ENCODE measurements around the gene ENPP3.

ENPP3 gene

DNA sequence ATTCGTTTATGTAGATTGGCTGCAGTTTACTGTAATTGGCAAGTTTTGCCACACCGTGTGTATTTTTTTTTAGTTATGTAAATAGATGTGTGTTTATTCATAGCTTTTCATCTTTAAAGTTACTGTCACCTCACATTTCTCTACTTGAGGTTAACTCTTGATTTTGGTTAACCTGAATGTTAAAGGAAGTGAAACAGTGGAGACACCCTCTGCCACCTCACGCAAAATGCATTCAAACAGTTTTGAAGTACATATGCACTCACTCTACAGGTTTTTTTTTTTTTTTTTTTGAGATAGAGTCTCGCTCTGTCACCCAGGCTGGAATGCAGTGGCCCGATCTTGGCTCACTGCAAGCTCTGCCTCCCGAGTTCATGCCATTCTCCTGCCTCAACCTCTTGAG is 46.4 kb downstream of the ENPP3 start (continued):
- TF ChIP-seq ZNF544 (tag by site-specific recombination; IDR thresholded peaks at IDR 0.05) = no peak

DNA sequence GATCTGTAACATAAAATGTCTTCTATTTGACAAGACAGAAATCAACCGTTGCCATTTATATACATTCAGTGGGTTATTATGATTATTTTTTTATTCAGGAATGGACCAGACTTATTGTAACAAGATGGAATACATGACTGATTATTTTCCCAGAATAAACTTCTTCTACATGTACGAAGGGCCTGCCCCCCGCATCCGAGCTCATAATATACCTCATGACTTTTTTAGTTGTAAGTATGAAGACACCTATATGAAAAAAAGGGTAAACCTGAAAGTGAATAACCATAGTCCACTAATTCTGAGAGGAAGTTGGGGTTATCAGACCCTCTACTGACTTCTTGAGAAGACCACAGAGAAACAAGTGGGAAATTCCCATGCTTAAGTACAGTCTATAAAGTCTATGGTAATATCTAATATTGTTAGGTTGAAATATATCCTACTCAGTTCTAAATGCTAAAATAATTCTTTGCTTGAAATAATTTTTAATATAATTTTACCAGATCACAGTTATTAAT is 48.2 kb downstream of the ENPP3 start:
- Histone ChIP-seq H3K36me3 (ENCODE audit: control insufficient read depth in 2 of 2, insufficient read depth in 1 of 2, low read length in 2 of 2) (no peaks in the 10 kb centered on the region), H3K4me1 (ENCODE audit: control insufficient read depth, insufficient read depth, low read length) (no peaks in the 10 kb centered on the region), H3K9me3 (ENCODE audit: control insufficient read depth, insufficient read depth, low read depth, low read length) (no peaks in the 10 kb centered on the region), H3K4me3 (ENCODE audit: low read depth, low read length) (no peak overlapping the region), H3K27ac (ENCODE audit: extremely low read depth, low read depth, low read length) (no peak overlapping the region)
- ChIA-PET CTCF (interaction anchor here (0.9 to 1.9 kb wide), 3 partner anchors 10 to 238 kb away, joined by 3 to 11 read pairs (median 9); no protein-coding TSS in a partner anchor), POLR2A (no interaction called here)
- TF ChIP-seq, protein P1, sequence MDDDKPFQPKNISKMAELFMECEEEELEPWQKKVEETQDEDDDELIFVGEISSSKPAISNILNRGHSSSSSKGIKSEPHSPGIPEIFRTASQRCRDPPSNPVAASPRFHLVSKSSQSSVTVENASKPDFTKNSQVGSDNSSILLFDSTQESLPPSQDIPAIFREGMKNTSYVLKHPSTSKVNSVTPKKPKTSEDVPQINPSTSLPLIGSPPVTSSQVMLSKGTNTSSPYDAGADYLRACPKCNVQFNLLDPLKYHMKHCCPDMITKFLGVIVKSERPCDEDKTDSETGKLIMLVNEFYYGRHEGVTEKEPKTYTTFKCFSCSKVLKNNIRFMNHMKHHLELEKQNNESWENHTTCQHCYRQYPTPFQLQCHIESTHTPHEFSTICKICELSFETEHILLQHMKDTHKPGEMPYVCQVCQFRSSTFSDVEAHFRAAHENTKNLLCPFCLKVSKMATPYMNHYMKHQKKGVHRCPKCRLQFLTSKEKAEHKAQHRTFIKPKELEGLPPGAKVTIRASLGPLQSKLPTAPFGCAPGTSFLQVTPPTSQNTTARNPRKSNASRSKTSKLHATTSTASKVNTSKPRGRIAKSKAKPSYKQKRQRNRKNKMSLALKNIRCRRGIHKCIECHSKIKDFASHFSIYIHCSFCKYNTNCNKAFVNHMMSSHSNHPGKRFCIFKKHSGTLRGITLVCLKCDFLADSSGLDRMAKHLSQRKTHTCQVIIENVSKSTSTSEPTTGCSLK (tag by site-specific recombination; IDR thresholded peaks at IDR 0.05) = no peak
- TF ChIP-seq ZNF169 (tag by site-specific recombination; IDR thresholded peaks at IDR 0.05) = no peak
- no peak for TF ChIP-seq ZBTB1 (tag by site-specific recombination; IDR thresholded peaks at IDR 0.05)
- no peak for TF ChIP-seq SP7 (tag by site-specific recombination; IDR thresholded peaks at IDR 0.05)
- TF ChIP-seq, protein P2, sequence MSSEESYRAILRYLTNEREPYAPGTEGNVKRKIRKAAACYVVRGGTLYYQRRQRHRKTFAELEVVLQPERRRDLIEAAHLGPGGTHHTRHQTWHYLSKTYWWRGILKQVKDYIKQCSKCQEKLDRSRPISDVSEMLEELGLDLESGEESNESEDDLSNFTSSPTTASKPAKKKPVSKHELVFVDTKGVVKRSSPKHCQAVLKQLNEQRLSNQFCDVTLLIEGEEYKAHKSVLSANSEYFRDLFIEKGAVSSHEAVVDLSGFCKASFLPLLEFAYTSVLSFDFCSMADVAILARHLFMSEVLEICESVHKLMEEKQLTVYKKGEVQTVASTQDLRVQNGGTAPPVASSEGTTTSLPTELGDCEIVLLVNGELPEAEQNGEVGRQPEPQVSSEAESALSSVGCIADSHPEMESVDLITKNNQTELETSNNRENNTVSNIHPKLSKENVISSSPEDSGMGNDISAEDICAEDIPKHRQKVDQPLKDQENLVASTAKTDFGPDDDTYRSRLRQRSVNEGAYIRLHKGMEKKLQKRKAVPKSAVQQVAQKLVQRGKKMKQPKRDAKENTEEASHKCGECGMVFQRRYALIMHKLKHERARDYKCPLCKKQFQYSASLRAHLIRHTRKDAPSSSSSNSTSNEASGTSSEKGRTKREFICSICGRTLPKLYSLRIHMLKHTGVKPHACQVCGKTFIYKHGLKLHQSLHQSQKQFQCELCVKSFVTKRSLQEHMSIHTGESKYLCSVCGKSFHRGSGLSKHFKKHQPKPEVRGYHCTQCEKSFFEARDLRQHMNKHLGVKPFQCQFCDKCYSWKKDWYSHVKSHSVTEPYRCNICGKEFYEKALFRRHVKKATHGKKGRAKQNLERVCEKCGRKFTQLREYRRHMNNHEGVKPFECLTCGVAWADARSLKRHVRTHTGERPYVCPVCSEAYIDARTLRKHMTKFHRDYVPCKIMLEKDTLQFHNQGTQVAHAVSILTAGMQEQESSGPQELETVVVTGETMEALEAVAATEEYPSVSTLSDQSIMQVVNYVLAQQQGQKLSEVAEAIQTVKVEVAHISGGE (tag by site-specific recombination; conservative IDR thresholded peaks at IDR 0.05; ENCODE audit: low read depth) = no peak
- TF ChIP-seq ZNF423 (tag by site-specific recombination; IDR thresholded peaks at IDR 0.05) = no peak
- TF ChIP-seq ZBTB8A (tag by site-specific recombination; IDR thresholded peaks at IDR 0.05) = no peak
- TF ChIP-seq ZNF544 (tag by site-specific recombination; IDR thresholded peaks at IDR 0.05) = no peak
- no peak for TF ChIP-seq ZNF548 (tag by site-specific recombination; IDR thresholded peaks at IDR 0.05)
- TF ChIP-seq ZNF121 (tag by site-specific recombination; IDR thresholded peaks at IDR 0.05) = no peak
- TF ChIP-seq, protein P3, sequence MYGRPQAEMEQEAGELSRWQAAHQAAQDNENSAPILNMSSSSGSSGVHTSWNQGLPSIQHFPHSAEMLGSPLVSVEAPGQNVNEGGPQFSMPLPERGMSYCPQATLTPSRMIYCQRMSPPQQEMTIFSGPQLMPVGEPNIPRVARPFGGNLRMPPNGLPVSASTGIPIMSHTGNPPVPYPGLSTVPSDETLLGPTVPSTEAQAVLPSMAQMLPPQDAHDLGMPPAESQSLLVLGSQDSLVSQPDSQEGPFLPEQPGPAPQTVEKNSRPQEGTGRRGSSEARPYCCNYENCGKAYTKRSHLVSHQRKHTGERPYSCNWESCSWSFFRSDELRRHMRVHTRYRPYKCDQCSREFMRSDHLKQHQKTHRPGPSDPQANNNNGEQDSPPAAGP (tag by site-specific recombination; IDR thresholded peaks at IDR 0.05) = no peak
- no peak for TF ChIP-seq GLIS1 (tag by site-specific recombination; IDR thresholded peaks at IDR 0.05)
- TF ChIP-seq ZNF76 (tag by site-specific recombination; IDR thresholded peaks at IDR 0.05; ENCODE audit: borderline replicate concordance, low read depth) = no peak
- TF ChIP-seq, protein P4, sequence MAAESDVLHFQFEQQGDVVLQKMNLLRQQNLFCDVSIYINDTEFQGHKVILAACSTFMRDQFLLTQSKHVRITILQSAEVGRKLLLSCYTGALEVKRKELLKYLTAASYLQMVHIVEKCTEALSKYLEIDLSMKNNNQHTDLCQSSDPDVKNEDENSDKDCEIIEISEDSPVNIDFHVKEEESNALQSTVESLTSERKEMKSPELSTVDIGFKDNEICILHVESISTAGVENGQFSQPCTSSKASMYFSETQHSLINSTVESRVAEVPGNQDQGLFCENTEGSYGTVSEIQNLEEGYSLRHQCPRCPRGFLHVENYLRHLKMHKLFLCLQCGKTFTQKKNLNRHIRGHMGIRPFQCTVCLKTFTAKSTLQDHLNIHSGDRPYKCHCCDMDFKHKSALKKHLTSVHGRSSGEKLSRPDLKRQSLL (tag by site-specific recombination; IDR thresholded peaks at IDR 0.05) = no peak
- no peak for TF ChIP-seq ZNF670 (tag by site-specific recombination; IDR thresholded peaks at IDR 0.05; ENCODE audit: low read depth)
- TF ChIP-seq ZFP69B (tag by site-specific recombination; IDR thresholded peaks at IDR 0.05) = no peak
- TF ChIP-seq ZNF350 (tag by site-specific recombination; IDR thresholded peaks at IDR 0.05) = no peak
- no peak for TF ChIP-seq ZNF529 (tag by site-specific recombination; IDR thresholded peaks at IDR 0.05; ENCODE audit: insufficient replicate concordance)
- no peak for TF ChIP-seq ZNF658 (tag by site-specific recombination; IDR thresholded peaks at IDR 0.05)
- TF ChIP-seq, protein P5, sequence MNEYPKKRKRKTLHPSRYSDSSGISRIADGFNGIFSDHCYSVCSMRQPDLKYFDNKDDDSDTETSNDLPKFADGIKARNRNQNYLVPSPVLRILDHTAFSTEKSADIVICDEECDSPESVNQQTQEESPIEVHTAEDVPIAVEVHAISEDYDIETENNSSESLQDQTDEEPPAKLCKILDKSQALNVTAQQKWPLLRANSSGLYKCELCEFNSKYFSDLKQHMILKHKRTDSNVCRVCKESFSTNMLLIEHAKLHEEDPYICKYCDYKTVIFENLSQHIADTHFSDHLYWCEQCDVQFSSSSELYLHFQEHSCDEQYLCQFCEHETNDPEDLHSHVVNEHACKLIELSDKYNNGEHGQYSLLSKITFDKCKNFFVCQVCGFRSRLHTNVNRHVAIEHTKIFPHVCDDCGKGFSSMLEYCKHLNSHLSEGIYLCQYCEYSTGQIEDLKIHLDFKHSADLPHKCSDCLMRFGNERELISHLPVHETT (tag by site-specific recombination; IDR thresholded peaks at IDR 0.05) = no peak
